Osteoblast (primary cell): Measurements from ENCODE around the gene P4HA2. TPM values are rescaled to one million over a fixed set of nuclear protein-coding genes. Genes with fewer than 3 reads are reported as not detected.

Source experiments
- DNase-seq: peaks from one replicate; pipeline ENCODE4 v3.0.0; 2011; ENCODE audit warnings: low spot score, mixed read lengths; ENCODE audit not compliant: insufficient read length; ENCODE audit errors: missing footprints
- H2AFZ ChIP-seq: 2 replicates; pipeline ENCODE4 v1.6.0; 2011; ENCODE audit warnings: mild to moderate bottlenecking, low read length
- H3K27ac ChIP-seq: 2 replicates; pipeline ENCODE4 v1.5.1; 2011; ENCODE audit warnings: mild to moderate bottlenecking, low read depth, low read length, moderate library complexity
- H3K27me3 ChIP-seq: 2 replicates; pipeline ENCODE4 v1.6.0; 2012; ENCODE audit warnings: mild to moderate bottlenecking, control low read depth, inconsistent platforms, low read length, moderate library complexity; ENCODE audit not compliant: insufficient read depth
- H3K36me3 ChIP-seq: 2 replicates; pipeline ENCODE4 v1.5.1; 2011; ENCODE audit warnings: mild to moderate bottlenecking, low read length, control low read depth, moderate library complexity; ENCODE audit not compliant: insufficient read depth
- H3K4me1 ChIP-seq: 2 replicates; pipeline ENCODE4 v1.5.1; 2011; ENCODE audit warnings: mild to moderate bottlenecking, low read length, control low read depth, moderate library complexity; ENCODE audit not compliant: insufficient read depth
- H3K4me2 ChIP-seq: 2 replicates; pipeline ENCODE4 v1.6.0; 2011; ENCODE audit warnings: mild to moderate bottlenecking, low read length; ENCODE audit not compliant: insufficient read depth
- H3K4me3 ChIP-seq: fragments of 200-600 bp; sonication (generic); 3 replicates; pipeline ENCODE4 v1.5.1; 2012; ENCODE audit warnings: mild to moderate bottlenecking, low read length, inconsistent platforms; ENCODE audit not compliant: insufficient read depth
- H3K79me2 ChIP-seq: 2 replicates; pipeline ENCODE4 v1.6.0; 2012; ENCODE audit warnings: mild to moderate bottlenecking, low read length, control low read depth, inconsistent platforms; ENCODE audit not compliant: insufficient read depth
- H3K9me3 ChIP-seq: 2 replicates; pipeline ENCODE4 v1.5.1; 2011; ENCODE audit warnings: low read depth, low read length, control low read depth
- H4K20me1 ChIP-seq: 2 replicates; pipeline ENCODE4 v1.6.0; 2012; ENCODE audit warnings: mild to moderate bottlenecking, low read length, control low read depth; ENCODE audit not compliant: insufficient read depth
- total RNA-seq: library from RNA; depleted of rRNA; stranded (reverse); fragments of >200 nt; gene quantifications from 2 replicates; pipeline ENCODE4 v1.2.3, GENCODE V29; 2012
- TF ChIP-seq, protein P1 (sequence below): IDR thresholded peaks from 2 replicates; pipeline ENCODE4 v1.5.1; 2011; ENCODE audit warnings: mild to moderate bottlenecking, low read depth, low read length, moderate library complexity; ENCODE audit errors: extremely low read depth

Gene P4HA2
- total RNA-seq, 1 donor, result 186 TPM

DNA sequence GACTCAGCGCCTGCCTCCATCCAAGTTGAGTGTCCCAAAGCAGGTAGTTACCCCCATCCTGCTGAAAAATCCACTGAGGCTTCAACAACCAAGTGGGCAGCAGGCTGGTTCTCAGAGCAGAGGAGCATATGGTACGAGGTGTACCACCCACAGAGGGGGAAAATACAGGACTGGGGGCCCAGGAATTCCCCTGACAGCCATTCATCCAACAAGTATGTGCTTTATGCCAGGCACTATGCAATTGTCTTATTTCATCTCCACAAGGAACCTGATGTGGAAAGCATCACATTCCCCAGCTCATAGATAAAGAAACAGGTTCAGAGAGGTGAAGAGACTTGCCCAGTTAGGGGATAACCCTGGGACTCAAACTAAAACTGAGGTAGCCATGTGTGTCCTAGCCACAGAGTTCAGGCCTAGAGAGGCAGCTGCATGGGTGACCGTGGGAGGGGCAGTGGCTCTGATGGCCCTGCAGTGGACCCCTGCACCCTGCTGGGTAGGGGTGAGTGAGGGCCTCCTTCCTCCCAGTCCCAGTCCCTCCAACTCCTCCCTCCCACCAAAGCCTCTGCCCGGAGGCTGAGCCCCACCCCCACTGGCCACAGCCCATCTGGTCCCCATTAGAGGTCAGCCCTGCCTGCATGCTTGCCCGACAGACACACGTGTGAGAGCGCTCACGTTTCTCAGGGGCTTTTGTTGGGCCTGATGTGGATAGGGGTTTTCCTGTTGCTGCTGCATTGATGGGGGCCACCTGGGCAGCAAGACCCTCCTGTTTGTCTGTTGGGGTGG lies 41.3 kb upstream of the P4HA2 start:
- no peak overlapping the region for H2AFZ ChIP-seq
- peak; percentile 92 for DNase-seq

DNA sequence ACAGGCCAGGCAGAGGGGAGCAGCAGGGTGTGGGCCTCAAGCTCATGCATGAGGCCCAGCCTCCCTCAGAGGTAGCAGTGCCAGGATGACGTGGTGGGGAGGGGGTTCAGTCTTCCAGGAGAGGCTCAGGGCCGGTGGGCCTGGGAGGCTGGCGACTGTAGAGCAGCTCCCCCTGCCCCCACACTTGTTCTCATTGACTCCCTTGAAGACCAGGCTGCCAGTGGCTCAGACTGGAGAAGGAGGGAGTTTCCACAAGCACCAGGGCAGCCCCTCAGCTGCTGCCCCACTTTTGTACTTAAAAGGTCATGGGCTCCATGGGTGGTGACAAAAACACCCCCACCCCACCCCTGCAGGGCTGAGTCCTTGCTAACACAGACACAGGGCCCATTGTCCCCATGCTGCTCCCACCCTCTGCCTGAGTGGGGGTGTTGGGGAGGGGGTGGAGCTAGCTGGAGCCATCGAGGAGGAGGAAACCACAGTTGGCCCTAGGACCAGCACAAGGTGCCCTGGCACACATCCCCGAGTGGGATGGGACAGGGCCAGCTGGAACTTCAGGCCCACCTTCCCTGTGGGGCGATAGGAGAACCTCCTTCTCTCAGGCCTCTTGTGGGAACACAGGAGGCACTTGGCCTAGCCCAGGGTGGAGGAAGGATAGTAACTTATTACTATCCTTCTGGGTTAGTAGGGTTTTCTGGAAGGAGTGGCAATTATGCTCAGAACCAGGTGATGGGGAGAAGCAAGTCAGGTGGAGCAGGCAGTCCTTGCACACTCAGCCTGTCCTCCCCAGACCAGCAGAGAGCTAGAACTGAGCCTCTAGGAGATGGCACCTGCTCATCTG lies 40.5 kb upstream of the P4HA2 start:
- peaks cover 40% of the 10 kb centered on the region for H3K79me2 ChIP-seq
- DNase-seq, result peak; percentile 36
- H3K4me2 ChIP-seq, result no peak overlapping the region
- H3K27me3 ChIP-seq, result no peaks in the 10 kb centered on the region
- H3K4me3 ChIP-seq, result no peak overlapping the region
- peaks cover 62% of the 10 kb centered on the region for H4K20me1 ChIP-seq
- H3K36me3 ChIP-seq, result peaks cover 82% of the 10 kb centered on the region
- H2AFZ ChIP-seq, result no peak overlapping the region
- H3K4me1 ChIP-seq, result peaks cover 42% of the 10 kb centered on the region
- H3K27ac ChIP-seq, result peak overlapping the region; percentile 98
- no peaks in the 10 kb centered on the region for H3K9me3 ChIP-seq
- TF ChIP-seq, protein P1, sequence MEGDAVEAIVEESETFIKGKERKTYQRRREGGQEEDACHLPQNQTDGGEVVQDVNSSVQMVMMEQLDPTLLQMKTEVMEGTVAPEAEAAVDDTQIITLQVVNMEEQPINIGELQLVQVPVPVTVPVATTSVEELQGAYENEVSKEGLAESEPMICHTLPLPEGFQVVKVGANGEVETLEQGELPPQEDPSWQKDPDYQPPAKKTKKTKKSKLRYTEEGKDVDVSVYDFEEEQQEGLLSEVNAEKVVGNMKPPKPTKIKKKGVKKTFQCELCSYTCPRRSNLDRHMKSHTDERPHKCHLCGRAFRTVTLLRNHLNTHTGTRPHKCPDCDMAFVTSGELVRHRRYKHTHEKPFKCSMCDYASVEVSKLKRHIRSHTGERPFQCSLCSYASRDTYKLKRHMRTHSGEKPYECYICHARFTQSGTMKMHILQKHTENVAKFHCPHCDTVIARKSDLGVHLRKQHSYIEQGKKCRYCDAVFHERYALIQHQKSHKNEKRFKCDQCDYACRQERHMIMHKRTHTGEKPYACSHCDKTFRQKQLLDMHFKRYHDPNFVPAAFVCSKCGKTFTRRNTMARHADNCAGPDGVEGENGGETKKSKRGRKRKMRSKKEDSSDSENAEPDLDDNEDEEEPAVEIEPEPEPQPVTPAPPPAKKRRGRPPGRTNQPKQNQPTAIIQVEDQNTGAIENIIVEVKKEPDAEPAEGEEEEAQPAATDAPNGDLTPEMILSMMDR, result no peak

More for the DNA sequence above, 41.3 kb upstream of the P4HA2 start:
- Histone ChIP-seq H3K36me3 (peaks cover 86% of the 10 kb centered on the region), H3K4me1 (peaks cover 34% of the 10 kb centered on the region), H3K4me3 (no peak overlapping the region), H3K79me2 (peaks cover 39% of the 10 kb centered on the region), H4K20me1 (peaks cover 62% of the 10 kb centered on the region), H3K9me3 (no peaks in the 10 kb centered on the region), H3K4me2 (no peak overlapping the region), H3K27ac (peak overlapping the region; percentile 71), H3K27me3 (no peaks in the 10 kb centered on the region)
- TF ChIP-seq, protein P1, result no peak

DNA sequence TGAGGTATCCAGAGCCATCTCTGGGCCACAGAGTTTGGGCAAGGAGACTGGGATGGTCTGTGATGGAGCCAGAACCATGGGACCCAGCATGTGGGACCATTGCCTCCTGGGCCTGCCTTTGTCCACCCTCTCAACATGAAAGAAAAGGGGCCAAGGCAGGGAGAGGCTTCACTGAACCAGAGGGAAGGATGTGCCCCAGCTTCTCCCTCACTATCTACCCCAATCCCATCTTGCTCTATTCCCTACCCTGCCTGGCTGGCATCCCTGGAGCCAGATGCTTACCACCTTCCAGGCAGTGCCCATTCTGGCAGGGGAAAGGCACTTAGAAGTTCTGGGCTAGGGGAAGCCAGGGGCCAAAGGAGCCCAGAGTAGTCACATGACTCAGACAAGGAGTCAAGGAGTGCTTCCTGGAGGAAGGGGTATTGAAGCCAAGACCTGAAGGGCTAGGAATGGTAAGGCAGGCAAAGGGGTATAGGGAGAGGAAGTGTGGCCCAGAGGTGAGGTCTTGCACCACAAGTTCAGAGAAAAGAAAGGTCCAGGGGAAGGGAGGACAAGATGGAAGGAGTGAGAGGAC lies 39.6 kb upstream of the P4HA2 start:
- TF ChIP-seq, protein P1, result no peak
- H4K20me1 ChIP-seq, result peaks cover 65% of the 10 kb centered on the region
- H3K27me3 ChIP-seq, result no peaks in the 10 kb centered on the region
- H3K27ac ChIP-seq, result peak overlapping the region; percentile 98
- peaks cover 51% of the 10 kb centered on the region for H3K4me1 ChIP-seq
- H2AFZ ChIP-seq, result no peak overlapping the region
- peaks cover 82% of the 10 kb centered on the region for H3K36me3 ChIP-seq
- no peak for DNase-seq
- H3K9me3 ChIP-seq, result no peaks in the 10 kb centered on the region
- no peak overlapping the region for H3K4me3 ChIP-seq
- H3K4me2 ChIP-seq, result no peak overlapping the region
- H3K79me2 ChIP-seq, result peaks cover 49% of the 10 kb centered on the region

DNA sequence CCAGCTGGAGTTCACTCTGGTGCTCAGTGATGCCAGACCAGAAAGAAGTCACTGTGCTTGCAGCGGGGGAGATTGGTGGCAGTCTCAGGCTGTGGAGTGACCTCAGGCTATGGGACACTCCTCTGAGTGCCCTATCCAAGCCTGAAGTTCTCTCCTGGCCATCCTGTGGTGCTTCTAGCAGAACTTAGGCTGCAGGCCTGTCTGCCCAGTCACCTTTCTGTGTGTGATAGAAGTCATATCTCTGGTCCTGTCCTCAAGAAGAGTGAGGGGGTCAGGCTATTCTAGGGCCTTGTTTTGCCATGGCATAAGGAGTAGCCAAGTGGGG lies 39.1 kb upstream of the P4HA2 start:
- H2AFZ ChIP-seq, result no peak overlapping the region
- no peaks in the 10 kb centered on the region for H3K9me3 ChIP-seq
- TF ChIP-seq, protein P1, result no peak
- H3K27ac ChIP-seq, result peak overlapping the region; percentile 98
- H3K4me1 ChIP-seq, result peaks cover 56% of the 10 kb centered on the region
- peaks cover 67% of the 10 kb centered on the region for H4K20me1 ChIP-seq
- H3K4me3 ChIP-seq, result no peak overlapping the region
- peak; percentile 37 for DNase-seq
- peaks cover 82% of the 10 kb centered on the region for H3K36me3 ChIP-seq
- H3K4me2 ChIP-seq, result no peak overlapping the region
- H3K27me3 ChIP-seq, result no peaks in the 10 kb centered on the region
- H3K79me2 ChIP-seq, result peaks cover 54% of the 10 kb centered on the region
